ENCODE results near the gene SNTG2.

DNA sequence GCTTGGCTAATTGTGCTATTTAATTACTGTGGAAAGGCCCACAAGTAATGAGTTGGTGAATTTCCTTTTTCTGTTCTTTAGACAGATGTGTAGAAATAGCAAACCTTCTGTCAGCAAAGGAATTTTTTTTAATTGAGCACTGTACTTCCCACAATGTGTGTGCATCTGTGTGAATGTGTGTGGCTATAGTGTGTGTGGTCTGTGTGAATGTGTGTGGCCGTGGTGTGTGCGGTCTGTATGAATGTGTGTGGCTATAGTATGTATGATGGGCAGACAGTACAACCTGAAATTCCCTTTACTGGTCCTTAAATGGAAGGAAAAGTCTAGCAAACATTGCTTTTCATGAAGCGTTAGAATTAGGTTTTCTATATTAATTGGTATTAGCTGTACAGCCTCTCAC lies 259.1 kb downstream of the SNTG2 start:
- TF ChIP-seq, protein P1, sequence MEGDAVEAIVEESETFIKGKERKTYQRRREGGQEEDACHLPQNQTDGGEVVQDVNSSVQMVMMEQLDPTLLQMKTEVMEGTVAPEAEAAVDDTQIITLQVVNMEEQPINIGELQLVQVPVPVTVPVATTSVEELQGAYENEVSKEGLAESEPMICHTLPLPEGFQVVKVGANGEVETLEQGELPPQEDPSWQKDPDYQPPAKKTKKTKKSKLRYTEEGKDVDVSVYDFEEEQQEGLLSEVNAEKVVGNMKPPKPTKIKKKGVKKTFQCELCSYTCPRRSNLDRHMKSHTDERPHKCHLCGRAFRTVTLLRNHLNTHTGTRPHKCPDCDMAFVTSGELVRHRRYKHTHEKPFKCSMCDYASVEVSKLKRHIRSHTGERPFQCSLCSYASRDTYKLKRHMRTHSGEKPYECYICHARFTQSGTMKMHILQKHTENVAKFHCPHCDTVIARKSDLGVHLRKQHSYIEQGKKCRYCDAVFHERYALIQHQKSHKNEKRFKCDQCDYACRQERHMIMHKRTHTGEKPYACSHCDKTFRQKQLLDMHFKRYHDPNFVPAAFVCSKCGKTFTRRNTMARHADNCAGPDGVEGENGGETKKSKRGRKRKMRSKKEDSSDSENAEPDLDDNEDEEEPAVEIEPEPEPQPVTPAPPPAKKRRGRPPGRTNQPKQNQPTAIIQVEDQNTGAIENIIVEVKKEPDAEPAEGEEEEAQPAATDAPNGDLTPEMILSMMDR (IDR thresholded peaks at IDR 0.05), result no peak
- no peak for TF ChIP-seq ZFX (IDR thresholded peaks at IDR 0.05; ENCODE audit: borderline replicate concordance)

All from 22Rv1 (cell line).